ENCODE data around the gene RAB8A.

DNA sequence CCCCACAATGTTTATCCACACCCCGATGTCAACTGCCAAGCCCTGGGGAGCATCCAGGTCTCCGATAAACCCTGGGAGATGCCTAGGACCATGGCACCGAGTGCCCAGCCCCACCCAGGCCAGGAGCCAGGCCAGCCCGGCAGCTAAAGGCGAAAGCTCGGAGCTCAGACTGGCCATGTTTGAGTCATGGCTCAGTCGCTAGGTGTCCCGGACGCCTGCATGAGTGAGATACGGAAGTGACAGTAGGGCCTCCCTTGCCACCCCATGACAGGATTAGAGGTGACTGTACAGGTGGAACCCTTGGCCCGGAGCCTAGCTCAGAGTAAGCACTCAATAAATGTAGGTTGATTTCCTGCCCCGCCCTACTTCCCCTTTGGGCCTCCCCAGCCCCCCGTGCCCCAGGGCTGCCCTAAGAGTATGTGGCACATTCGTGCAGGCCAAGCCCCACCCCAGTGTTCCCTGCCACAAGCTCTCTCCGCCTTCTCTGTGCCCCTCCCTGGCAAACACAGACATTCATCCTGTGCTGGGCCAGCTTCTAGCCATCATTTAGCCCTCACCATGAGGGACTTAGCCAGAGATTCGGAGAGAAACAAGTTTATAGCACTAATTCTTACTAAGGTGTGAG lies 41.2 kb upstream of the RAB8A start:
- TF ChIP-seq CTCF (conservative IDR thresholded peaks at IDR 0.05; ENCODE audit: low read depth in 2 of 2), result no peak
- no peak for TF ChIP-seq EZH2 (IDR thresholded peaks at IDR 0.05; ENCODE audit: low read depth, unreplicated experiment)
- TF ChIP-seq, protein P1, sequence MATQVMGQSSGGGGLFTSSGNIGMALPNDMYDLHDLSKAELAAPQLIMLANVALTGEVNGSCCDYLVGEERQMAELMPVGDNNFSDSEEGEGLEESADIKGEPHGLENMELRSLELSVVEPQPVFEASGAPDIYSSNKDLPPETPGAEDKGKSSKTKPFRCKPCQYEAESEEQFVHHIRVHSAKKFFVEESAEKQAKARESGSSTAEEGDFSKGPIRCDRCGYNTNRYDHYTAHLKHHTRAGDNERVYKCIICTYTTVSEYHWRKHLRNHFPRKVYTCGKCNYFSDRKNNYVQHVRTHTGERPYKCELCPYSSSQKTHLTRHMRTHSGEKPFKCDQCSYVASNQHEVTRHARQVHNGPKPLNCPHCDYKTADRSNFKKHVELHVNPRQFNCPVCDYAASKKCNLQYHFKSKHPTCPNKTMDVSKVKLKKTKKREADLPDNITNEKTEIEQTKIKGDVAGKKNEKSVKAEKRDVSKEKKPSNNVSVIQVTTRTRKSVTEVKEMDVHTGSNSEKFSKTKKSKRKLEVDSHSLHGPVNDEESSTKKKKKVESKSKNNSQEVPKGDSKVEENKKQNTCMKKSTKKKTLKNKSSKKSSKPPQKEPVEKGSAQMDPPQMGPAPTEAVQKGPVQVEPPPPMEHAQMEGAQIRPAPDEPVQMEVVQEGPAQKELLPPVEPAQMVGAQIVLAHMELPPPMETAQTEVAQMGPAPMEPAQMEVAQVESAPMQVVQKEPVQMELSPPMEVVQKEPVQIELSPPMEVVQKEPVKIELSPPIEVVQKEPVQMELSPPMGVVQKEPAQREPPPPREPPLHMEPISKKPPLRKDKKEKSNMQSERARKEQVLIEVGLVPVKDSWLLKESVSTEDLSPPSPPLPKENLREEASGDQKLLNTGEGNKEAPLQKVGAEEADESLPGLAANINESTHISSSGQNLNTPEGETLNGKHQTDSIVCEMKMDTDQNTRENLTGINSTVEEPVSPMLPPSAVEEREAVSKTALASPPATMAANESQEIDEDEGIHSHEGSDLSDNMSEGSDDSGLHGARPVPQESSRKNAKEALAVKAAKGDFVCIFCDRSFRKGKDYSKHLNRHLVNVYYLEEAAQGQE (IDR thresholded peaks at IDR 0.05; ENCODE audit: unreplicated experiment), result no peak
- TF ChIP-seq EZH2phosphoT487 (IDR thresholded peaks at IDR 0.05; ENCODE audit: unreplicated experiment), result no peak
- TF ChIP-seq, protein P2, sequence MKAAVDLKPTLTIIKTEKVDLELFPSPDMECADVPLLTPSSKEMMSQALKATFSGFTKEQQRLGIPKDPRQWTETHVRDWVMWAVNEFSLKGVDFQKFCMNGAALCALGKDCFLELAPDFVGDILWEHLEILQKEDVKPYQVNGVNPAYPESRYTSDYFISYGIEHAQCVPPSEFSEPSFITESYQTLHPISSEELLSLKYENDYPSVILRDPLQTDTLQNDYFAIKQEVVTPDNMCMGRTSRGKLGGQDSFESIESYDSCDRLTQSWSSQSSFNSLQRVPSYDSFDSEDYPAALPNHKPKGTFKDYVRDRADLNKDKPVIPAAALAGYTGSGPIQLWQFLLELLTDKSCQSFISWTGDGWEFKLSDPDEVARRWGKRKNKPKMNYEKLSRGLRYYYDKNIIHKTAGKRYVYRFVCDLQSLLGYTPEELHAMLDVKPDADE (IDR thresholded peaks at IDR 0.05), result no peak
- TF ChIP-seq CREB1 (CRISPR knock-in tag; IDR thresholded peaks at IDR 0.05; ENCODE audit: low read depth), result no peak
- no peak for TF ChIP-seq POLR2AphosphoS5 (IDR thresholded peaks at IDR 0.05; ENCODE audit: low read depth)
- no peak for TF ChIP-seq NANOG (IDR thresholded peaks at IDR 0.05; ENCODE audit: borderline replicate concordance)

Measured in GM23338 (cell line).